HL-60 (cell line): ENCODE results near the gene UNC13D.
A peak's percentile ranks its signal among the peaks of the same experiment; 100 is the strongest.

Experiments used
- DNase-seq, 2 experiments: peaks; one replicate each; pipeline ENCODE4 v3.0.0-alpha.2; 2010 to 2020; ENCODE audit warnings: low read depth in 1 of 2, low spot score in 1 of 2
- H3K27ac ChIP-seq: fragments of 250-450 bp; sonication (Bioruptor Pico); replicated peaks from 2 replicates; pipeline ENCODE4 v1.5.1; 2020; ENCODE audit warnings: mild to moderate bottlenecking, moderate library complexity
- H3K27me3 ChIP-seq: fragments of 250-450 bp; sonication (Bioruptor Pico); 2 replicates; pipeline ENCODE4 v1.5.1; 2021; ENCODE audit warnings: mild to moderate bottlenecking, moderate library complexity; ENCODE audit not compliant: insufficient read depth, poor library complexity, severe bottlenecking
- H3K4me3 ChIP-seq: replicated peaks from 2 replicates; pipeline ENCODE4 v1.5.1; 2011; ENCODE audit warnings: mild to moderate bottlenecking, control low read depth, low read length; ENCODE audit not compliant: insufficient read depth
- GABPA ChIP-seq: IDR thresholded peaks from 2 replicates; pipeline ENCODE4 v1.6.1; 2012; ENCODE audit warnings: low read depth
- POLR2AphosphoS5 ChIP-seq: IDR thresholded peaks from 2 replicates; pipeline ENCODE4 v1.6.1; 2012; ENCODE audit warnings: low read depth
- SPI1 ChIP-seq: IDR thresholded peaks from 2 replicates; pipeline ENCODE4 v1.6.1; 2012; ENCODE audit warnings: low read depth, mild to moderate bottlenecking, borderline replicate concordance
- TF ChIP-seq, protein P1 (sequence below): IDR thresholded peaks from one replicate; pipeline ENCODE4 v1.5.1; 2011; ENCODE audit warnings: low read length, control low read depth, inconsistent platforms; ENCODE audit not compliant: insufficient read depth
- TF ChIP-seq, protein P2 (sequence below): IDR thresholded peaks from 2 replicates; pipeline ENCODE4 v1.6.1; 2012; ENCODE audit warnings: low read depth; ENCODE audit not compliant: insufficient replicate concordance

UNC13D gene

DNA sequence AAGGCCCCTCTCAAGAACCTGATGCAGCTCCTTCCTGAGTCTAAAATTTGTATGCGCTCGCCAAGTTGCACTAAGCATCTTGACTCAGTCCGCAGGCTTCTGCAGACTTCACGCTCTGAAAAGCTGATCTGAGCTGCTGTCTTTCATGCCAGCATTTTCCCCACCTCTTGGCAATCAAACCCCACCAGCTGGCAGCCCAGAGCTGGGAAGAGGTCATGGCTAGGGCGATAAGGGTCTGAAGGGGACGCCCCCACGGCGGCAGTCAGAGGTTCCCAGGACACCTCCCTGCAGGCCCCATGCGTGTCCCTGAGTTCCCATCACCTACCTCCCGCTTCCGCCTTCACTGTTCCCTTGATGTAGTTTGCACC, 5.1 kb upstream of the UNC13D start:
- H3K27ac ChIP-seq = no peak overlapping the region
- H3K27me3 ChIP-seq = no peaks in the 10 kb centered on the region
- no peak for DNase-seq
- no peak overlapping the region for H3K4me3 ChIP-seq
- TF ChIP-seq SPI1 = no peak
- TF ChIP-seq, protein P1, sequence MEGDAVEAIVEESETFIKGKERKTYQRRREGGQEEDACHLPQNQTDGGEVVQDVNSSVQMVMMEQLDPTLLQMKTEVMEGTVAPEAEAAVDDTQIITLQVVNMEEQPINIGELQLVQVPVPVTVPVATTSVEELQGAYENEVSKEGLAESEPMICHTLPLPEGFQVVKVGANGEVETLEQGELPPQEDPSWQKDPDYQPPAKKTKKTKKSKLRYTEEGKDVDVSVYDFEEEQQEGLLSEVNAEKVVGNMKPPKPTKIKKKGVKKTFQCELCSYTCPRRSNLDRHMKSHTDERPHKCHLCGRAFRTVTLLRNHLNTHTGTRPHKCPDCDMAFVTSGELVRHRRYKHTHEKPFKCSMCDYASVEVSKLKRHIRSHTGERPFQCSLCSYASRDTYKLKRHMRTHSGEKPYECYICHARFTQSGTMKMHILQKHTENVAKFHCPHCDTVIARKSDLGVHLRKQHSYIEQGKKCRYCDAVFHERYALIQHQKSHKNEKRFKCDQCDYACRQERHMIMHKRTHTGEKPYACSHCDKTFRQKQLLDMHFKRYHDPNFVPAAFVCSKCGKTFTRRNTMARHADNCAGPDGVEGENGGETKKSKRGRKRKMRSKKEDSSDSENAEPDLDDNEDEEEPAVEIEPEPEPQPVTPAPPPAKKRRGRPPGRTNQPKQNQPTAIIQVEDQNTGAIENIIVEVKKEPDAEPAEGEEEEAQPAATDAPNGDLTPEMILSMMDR = no peak
- TF ChIP-seq, protein P2, sequence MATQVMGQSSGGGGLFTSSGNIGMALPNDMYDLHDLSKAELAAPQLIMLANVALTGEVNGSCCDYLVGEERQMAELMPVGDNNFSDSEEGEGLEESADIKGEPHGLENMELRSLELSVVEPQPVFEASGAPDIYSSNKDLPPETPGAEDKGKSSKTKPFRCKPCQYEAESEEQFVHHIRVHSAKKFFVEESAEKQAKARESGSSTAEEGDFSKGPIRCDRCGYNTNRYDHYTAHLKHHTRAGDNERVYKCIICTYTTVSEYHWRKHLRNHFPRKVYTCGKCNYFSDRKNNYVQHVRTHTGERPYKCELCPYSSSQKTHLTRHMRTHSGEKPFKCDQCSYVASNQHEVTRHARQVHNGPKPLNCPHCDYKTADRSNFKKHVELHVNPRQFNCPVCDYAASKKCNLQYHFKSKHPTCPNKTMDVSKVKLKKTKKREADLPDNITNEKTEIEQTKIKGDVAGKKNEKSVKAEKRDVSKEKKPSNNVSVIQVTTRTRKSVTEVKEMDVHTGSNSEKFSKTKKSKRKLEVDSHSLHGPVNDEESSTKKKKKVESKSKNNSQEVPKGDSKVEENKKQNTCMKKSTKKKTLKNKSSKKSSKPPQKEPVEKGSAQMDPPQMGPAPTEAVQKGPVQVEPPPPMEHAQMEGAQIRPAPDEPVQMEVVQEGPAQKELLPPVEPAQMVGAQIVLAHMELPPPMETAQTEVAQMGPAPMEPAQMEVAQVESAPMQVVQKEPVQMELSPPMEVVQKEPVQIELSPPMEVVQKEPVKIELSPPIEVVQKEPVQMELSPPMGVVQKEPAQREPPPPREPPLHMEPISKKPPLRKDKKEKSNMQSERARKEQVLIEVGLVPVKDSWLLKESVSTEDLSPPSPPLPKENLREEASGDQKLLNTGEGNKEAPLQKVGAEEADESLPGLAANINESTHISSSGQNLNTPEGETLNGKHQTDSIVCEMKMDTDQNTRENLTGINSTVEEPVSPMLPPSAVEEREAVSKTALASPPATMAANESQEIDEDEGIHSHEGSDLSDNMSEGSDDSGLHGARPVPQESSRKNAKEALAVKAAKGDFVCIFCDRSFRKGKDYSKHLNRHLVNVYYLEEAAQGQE = no peak

- Histone ChIP-seq H3K27me3 (no peaks in the 10 kb centered on the region), H3K4me3 (no peak overlapping the region), H3K27ac (no peak overlapping the region)
- DNase-seq = peak in 1 of 2 experiments; percentile 81
- TF ChIP-seq SPI1 (no peak), GABPA (no peak), POLR2AphosphoS5 (no peak)
- TF ChIP-seq, protein P2 = no peak
- TF ChIP-seq, protein P1 = peak; percentile 77
Observed at GRCh38 chr17:75848523-75849278, 4.5 kb upstream of the UNC13D start.

- no peak for TF ChIP-seq SPI1
- TF ChIP-seq, protein P2 = no peak
- no peak; the same call in 1 of the 2 replicates for TF ChIP-seq POLR2AphosphoS5
- TF ChIP-seq, protein P1 = no peak
- TF ChIP-seq GABPA = no peak
- H3K27me3 ChIP-seq = no peaks in the 10 kb centered on the region
- no peak overlapping the region for H3K4me3 ChIP-seq
- no peak for DNase-seq
- H3K27ac ChIP-seq = no peak overlapping the region
Observed at GRCh38 chr17:75847614-75848522, 3.7 kb upstream of the UNC13D start.
